ENCODE measurements around the gene BDP1. TPM values are rescaled to one million over a fixed set of nuclear protein-coding genes. Genes with fewer than 3 reads are reported as not detected.
"Not testable (repeated sequence)": the region's sequence is repeated elsewhere in the genome, so short reads cannot be mapped to it uniquely, and the experiment has no call there.

The BDP1 gene
- polyA plus RNA-seq, 1 donor, result 49.7 TPM

GRCh38 chr5:71571811-71572210 lies 116.4 kb downstream of the BDP1 start:
- DNase-seq, result not testable (repeated sequence)

- no peak for DNase-seq
These were observed 118.1 kb downstream of the BDP1 start for GRCh38 chr5:71573591-71573990.

DNA sequence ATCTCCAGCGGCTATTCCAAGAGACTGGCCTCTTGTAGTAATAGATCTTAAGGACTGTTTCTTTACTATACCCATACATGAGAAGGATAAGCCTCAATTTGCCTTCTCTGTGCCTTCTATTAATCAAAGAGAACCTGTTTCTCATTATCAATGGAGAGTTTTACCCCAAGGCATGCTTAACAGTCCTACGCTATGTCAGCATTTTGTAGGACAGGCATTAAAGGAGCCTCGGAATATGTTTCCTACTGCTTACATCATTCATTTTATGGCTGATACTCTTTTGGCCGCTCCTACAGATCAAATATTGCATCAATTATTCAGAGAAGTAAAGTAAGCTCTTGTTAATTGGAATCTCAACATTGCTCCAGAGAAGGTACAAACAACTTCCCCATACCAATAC lies 120.1 kb downstream of the BDP1 start:
- not testable (repeated sequence) for DNase-seq

DNA sequence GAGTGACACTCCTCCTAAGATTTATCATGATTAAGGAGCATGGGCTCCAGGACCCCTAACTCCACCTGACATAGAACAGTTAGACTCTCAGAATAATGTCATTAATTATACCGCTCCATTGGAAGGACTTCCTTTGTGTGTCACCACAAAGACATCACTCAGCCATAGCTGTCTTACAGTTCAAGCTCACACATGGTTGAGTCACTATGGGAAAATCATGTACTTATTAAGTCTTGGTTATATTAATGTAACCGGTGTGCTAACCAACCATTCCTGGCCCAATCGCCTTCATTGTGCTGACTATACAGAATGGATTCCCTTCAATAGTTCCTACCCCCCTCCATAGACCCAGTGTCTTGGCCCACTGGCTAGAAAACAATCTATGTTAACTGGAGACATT lies 120.8 kb downstream of the BDP1 start:
- no peak for DNase-seq

GRCh38 chr5:71577839-71578238 lies 122.4 kb downstream of the BDP1 start:
- DNase-seq, result not testable (repeated sequence)

GRCh38 chr5:71582945-71583584 lies 127.6 kb downstream of the BDP1 start:
- DNase-seq, result no peak

- DNase-seq, result no peak
These were observed 130.8 kb downstream of the BDP1 start for GRCh38 chr5:71586052-71586940.

GRCh38 chr5:71586941-71587765 lies 131.7 kb downstream of the BDP1 start, which contains the start of gene MCCC2:
MCCC2 (plus strand) TSS chr5:71587340; CDS start chr5:71587426, 86 bp downstream.
- DNase-seq, result peak; percentile 93

DNA sequence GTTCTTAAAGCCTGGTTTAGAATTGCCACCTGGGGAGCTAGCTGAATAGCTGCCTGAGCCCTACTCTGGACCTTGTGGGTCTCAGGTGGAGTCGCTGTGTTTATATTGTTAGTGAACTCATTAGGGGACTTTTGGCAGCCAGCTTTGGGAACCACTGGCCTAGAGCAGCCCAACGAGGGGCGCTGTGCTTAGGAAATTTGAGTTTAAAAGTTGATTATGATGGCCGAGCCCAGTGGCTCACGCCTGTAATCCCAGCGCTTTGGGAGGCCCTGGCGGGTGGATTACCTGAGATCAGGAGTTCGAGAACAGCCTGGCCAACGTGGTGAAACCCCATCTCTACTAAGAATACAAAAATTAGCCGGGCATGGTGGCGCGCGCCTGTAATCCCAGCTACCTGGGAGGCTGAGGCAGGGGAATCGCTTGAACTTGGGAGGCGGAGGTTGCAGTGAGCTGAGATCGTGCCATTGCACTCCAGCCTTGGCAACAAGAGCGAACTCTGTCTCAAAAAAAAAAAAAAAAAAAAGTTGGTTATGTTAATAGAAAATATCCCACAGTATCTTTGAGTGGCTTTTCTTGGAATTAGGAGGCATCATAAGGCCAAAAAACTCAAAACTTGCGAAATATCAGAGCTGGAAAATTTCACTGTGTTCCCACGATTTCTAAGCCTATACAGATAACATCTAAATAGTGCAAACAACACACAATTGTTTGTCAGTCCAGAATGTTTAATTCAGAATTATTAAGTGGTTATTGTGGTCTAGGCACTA lies 132.5 kb downstream of the BDP1 start:
- no peak for DNase-seq

DNA sequence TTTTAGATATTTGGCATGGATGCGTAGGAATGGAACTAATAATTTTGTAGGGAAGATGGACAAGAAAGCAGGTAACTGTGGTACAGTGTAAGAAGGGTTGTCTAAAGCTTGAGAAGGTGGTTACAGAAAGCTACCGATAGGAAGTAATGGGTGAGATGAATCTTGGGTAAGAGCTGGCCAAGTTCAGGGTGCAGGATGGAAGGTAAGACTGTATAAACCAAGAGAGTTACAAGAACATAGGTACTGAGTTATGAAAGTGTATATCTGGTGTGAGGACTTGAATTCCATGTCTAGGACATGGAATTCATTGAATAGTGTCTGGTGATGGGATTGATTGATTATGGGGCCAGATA lies 133.1 kb downstream of the BDP1 start:
- no peak for DNase-seq

DNA sequence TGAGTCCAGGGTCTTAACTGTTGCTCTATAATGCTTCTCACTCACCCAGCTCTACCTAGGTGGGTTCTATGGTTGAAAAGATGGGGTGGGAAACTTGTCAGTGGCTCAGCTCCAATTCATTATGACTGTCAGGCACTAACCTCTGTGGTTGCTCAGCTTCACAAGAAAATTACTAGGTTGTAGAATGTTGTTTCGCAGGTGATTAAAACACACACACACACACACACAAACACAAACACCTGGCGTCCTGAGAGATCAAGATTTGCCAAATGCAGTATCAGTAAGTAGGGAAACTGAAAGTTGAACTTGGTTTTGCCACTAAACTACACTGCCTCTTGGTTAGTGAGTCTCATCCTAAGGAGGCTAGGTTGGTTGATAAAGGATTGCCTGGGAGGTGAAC lies 134.5 kb downstream of the BDP1 start:
- no peak for DNase-seq

DNA sequence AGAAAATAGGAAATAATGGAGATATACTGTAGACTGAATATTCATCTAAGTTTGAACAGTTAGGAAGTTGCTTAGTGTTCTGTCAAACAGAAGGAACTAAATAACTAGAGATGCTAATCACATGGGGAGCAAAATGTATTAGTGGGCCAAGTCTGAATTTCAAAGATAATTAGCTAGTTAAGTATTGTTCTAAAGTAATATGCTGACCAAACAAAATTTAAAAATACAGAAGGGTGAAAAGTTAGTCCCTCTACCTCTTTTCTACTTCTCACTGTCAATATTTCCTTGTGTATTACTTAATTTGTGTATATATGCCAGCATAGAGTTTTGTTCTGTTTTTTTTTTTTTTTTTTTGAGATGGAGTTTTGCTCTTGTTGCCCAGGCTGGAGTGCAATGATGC lies 135.6 kb downstream of the BDP1 start:
- DNase-seq, result no peak

DNA sequence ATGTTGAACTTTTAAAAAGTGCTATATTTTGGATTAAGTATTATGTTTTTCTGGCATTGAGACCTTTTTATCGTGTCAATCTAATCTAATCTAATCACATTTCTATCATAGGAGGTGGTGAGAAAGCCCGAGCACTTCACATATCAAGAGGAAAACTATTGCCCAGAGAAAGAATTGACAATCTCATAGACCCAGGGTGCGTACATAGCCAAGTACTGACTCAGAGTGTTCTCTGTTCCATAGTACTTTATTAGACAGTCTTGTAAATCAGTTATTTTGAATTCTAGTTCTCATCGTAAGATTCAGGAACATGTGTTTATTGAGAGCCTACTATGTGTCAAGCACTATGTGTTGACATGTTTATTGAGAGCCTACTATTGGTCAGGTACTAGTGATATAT lies 140.7 kb downstream of the BDP1 start:
- DNase-seq, result no peak

DNA sequence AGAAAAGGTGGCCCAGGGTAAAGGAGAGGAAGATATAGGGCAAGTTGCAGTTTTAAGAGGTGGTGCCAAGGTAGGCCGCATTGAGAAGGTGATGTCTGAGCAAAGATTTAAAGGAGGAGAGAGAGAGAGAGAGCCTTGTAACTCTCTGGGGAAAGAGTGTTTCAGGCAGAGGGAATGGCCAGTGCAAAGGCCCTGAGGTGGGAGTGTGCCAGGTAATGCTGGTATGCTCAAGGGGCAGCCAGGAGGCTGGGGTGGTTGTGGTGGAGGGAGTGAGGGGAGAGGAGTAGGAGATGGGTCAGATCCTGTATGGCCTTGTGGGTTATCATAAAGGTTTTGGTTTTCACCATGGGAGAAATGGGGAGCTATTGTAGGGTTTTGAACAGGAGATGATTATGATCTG lies 141.6 kb downstream of the BDP1 start:
- DNase-seq, result no peak

DNA sequence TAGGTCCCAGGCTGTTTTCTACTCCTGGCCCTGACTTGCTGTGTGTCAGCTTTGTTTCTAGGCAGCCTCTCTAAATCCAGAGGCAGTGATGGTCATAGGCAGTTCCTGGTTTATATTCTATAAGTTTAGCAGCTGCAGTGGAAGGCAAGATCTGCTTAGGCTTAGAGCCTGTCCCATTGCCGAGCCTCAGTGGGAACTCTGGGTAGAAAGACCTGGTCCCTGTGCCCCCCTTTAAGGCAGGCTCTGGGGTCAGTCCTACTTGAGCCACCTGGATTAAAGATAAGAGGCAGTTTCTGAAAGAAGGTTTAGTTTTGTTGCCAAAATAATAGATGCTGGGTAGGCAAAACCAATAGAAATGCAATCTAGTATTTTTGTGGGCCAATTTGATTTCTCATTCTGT lies 145.3 kb downstream of the BDP1 start:
- DNase-seq, result no peak

- no peak for DNase-seq
These were observed 146.0 kb downstream of the BDP1 start for GRCh38 chr5:71601222-71602026.

- DNase-seq, result not testable (repeated sequence)
These were observed 154.5 kb downstream of the BDP1 start for GRCh38 chr5:71609916-71610315.

GRCh38 chr5:71615809-71616208 lies 160.4 kb downstream of the BDP1 start:
- DNase-seq, result no peak

Data from left kidney (tissue), 2 donors.